Measurements from ENCODE around the gene PPME1.

PPME1 gene

DNA sequence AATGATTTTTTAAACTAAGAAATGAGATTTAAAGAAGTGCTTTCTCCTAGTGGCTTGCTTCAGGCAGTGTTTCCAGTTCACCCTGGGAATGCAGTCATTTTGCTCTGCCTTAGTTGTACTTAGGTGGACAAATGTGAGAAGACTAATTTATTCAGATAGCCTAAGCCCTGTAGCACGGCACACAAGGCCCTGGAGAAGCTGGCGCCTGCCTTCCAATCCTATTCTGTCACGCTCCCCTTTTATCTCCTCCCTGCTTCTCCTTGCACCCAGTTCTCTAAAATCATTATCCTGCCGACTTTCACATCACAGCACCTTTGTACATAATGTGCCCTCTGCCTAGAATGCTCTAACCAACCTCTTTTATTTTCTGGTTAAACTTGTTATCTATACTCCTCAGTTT lies 64.0 kb downstream of the PPME1 start:
- H3K4me3 ChIP-seq (ENCODE audit: low read depth, low read length) = no peak overlapping the region
- no peak overlapping the region for H3K27ac ChIP-seq
- H3K36me3 ChIP-seq = peaks cover 42% of the 10 kb centered on the region
- no peak for TF ChIP-seq CTCF (IDR thresholded peaks at IDR 0.05; ENCODE audit: low read depth, low read length)
- H3K9me3 ChIP-seq (ENCODE audit: severe bottlenecking) = no peaks in the 10 kb centered on the region
- H3K27me3 ChIP-seq (ENCODE audit: insufficient read depth, low read depth, severe bottlenecking) = no peaks in the 10 kb centered on the region
- DNase-seq = no peak

DNA sequence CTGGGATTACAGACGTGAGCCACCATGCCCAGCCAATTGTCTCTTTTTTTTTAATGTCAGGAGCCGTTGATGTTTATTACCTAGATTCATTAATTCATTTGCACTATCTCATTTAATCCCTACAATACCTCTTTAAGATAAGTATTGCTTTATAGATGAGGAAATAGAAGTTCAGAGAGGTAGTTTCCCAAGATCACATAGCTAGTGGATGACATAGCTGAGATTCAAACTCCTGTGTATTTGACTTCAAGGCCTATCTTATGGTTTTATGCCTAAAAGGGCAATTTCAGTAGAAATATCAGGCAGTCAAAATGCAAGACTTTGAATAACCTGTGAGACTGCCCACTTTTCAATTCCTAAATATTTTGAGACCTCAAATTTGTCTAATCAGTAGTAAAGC lies 66.5 kb downstream of the PPME1 start:
- no peak for TF ChIP-seq CTCF (IDR thresholded peaks at IDR 0.05; ENCODE audit: low read depth, low read length)
- no peak for DNase-seq
- H3K36me3 ChIP-seq = peaks cover 35% of the 10 kb centered on the region
- no peaks in the 10 kb centered on the region for H3K27me3 ChIP-seq (ENCODE audit: insufficient read depth, low read depth, severe bottlenecking)
- no peak overlapping the region for H3K27ac ChIP-seq
- no peaks in the 10 kb centered on the region for H3K9me3 ChIP-seq (ENCODE audit: severe bottlenecking)
- no peak overlapping the region for H3K4me3 ChIP-seq (ENCODE audit: low read depth, low read length)

- no peak for DNase-seq
- no peak for TF ChIP-seq CTCF (IDR thresholded peaks at IDR 0.05; ENCODE audit: low read depth, low read length)
- Histone ChIP-seq H3K9me3 (ENCODE audit: severe bottlenecking) (no peaks in the 10 kb centered on the region), H3K27ac (no peak overlapping the region), H3K4me3 (ENCODE audit: low read depth, low read length) (no peak overlapping the region), H3K27me3 (ENCODE audit: insufficient read depth, low read depth, severe bottlenecking) (no peaks in the 10 kb centered on the region), H3K36me3 (peaks cover 34% of the 10 kb centered on the region)
These were observed 67.2 kb downstream of the PPME1 start for GRCh38 chr11:74238243-74238642.

GRCh38 chr11:74248469-74248868 lies 77.4 kb downstream of the PPME1 start:
- Histone ChIP-seq H3K4me3 (ENCODE audit: low read depth, low read length) (no peak overlapping the region), H3K9me3 (ENCODE audit: severe bottlenecking) (no peaks in the 10 kb centered on the region), H3K27ac (no peak overlapping the region), H3K36me3 (peaks cover 23% of the 10 kb centered on the region), H3K27me3 (ENCODE audit: insufficient read depth, low read depth, severe bottlenecking) (no peaks in the 10 kb centered on the region)
- no peak for TF ChIP-seq CTCF (IDR thresholded peaks at IDR 0.05; ENCODE audit: low read depth, low read length)
- DNase-seq = no peak

DNA sequence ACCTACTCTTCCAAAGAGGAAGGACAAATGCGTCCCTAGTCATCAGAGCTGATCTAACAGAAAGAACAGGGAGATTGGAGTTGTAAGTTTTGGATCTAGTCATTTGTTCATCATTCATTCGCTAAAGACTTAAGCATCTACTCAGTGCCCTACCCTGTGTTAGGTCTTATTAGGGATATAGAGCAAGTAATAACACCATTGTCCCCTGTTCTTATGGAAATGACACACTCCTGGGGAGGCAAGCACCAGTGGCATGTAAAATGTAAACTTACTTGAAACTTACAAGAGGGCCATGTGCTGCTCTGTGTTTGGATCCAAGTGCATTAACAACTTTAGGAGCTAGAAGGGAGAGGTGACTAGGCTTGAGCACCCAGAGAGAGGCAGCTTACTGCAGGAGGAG lies 78.4 kb downstream of the PPME1 start:
- no peak for TF ChIP-seq CTCF (IDR thresholded peaks at IDR 0.05; ENCODE audit: low read depth, low read length)
- H3K9me3 ChIP-seq (ENCODE audit: severe bottlenecking) = no peaks in the 10 kb centered on the region
- DNase-seq = no peak
- peaks cover 26% of the 10 kb centered on the region for H3K36me3 ChIP-seq
- H3K27me3 ChIP-seq (ENCODE audit: insufficient read depth, low read depth, severe bottlenecking) = no peaks in the 10 kb centered on the region
- H3K4me3 ChIP-seq (ENCODE audit: low read depth, low read length) = no peak overlapping the region
- no peak overlapping the region for H3K27ac ChIP-seq

- Histone ChIP-seq H3K36me3 (peaks cover 19% of the 10 kb centered on the region), H3K27me3 (ENCODE audit: insufficient read depth, low read depth, severe bottlenecking) (no peaks in the 10 kb centered on the region), H3K4me3 (ENCODE audit: low read depth, low read length) (no peak overlapping the region), H3K27ac (no peak overlapping the region), H3K9me3 (ENCODE audit: severe bottlenecking) (no peaks in the 10 kb centered on the region)
- no peak for DNase-seq
- no peak for TF ChIP-seq CTCF (IDR thresholded peaks at IDR 0.05; ENCODE audit: low read depth, low read length)
These were observed 82.3 kb downstream of the PPME1 start for GRCh38 chr11:74253361-74253760.
